Stimulated activated CD4-positive, alpha-beta T cell treated with anti-CD3 and anti-CD28 coated beads, TNF-alpha, amount 100 ng/mL, for 48 hours (primary cell): ENCODE data around the gene C7orf33.
"Not testable (repeated sequence)": the region's sequence is repeated elsewhere in the genome, so short reads cannot be mapped to it uniquely, and the experiment has no call there.

Experiments
- DNase-seq, 3 donors: peaks; one replicate each; pipeline ENCODE4 v3.0.0-alpha.2; 2020; ENCODE audit warnings: low read depth in 3 of 3

The C7orf33 gene

GRCh38 chr7:148580446-148580845 is 10.1 kb upstream of the C7orf33 start:
- DNase-seq: no peak

GRCh38 chr7:148581624-148582023 is 8.9 kb upstream of the C7orf33 start:
- no peak for DNase-seq

GRCh38 chr7:148584154-148584827 is 6.3 kb upstream of the C7orf33 start:
- no peak for DNase-seq

GRCh38 chr7:148585399-148585798 is 5.2 kb upstream of the C7orf33 start:
- no peak for DNase-seq

- DNase-seq: no peak
Observed at GRCh38 chr7:148587076-148587475, 3.5 kb upstream of the C7orf33 start.

GRCh38 chr7:148588168-148588567 is 2.4 kb upstream of the C7orf33 start:
- no peak for DNase-seq

GRCh38 chr7:148588670-148589131 is 1.9 kb upstream of the C7orf33 start:
- DNase-seq: no peak

- DNase-seq: no peak
Observed at GRCh38 chr7:148589640-148590039, 926 bp upstream of the C7orf33 start.

GRCh38 chr7:148596354-148596753 is 5.8 kb downstream of the C7orf33 start:
- DNase-seq: not testable (repeated sequence)

- no peak for DNase-seq
Observed at GRCh38 chr7:148598351-148598750, 7.8 kb downstream of the C7orf33 start.

GRCh38 chr7:148605350-148605749 is 14.8 kb downstream of the C7orf33 start:
- DNase-seq: no peak

GRCh38 chr7:148607151-148607661 is 16.6 kb downstream of the C7orf33 start:
- no peak for DNase-seq

- DNase-seq: no peak
Observed at GRCh38 chr7:148609045-148609725, 18.6 kb downstream of the C7orf33 start.

GRCh38 chr7:148611692-148612091 is 21.1 kb downstream of the C7orf33 start:
- DNase-seq: no peak

GRCh38 chr7:148615085-148615730 is 24.6 kb downstream of the C7orf33 start:
- DNase-seq: no peak

GRCh38 chr7:148620749-148621359 is 30.3 kb downstream of the C7orf33 start:
- no peak for DNase-seq

GRCh38 chr7:148621563-148621962 is 31.0 kb downstream of the C7orf33 start:
- no peak for DNase-seq

GRCh38 chr7:148622887-148623585 is 32.5 kb downstream of the C7orf33 start:
- no peak for DNase-seq

GRCh38 chr7:148623586-148624282 is 33.2 kb downstream of the C7orf33 start:
- no peak for DNase-seq

GRCh38 chr7:148624735-148625134 is 34.2 kb downstream of the C7orf33 start:
- no peak for DNase-seq

- no peak for DNase-seq
Observed at GRCh38 chr7:148625342-148625741, 34.8 kb downstream of the C7orf33 start.
